ENCODE measurements around the gene C4orf50.

The C4orf50 gene

DNA sequence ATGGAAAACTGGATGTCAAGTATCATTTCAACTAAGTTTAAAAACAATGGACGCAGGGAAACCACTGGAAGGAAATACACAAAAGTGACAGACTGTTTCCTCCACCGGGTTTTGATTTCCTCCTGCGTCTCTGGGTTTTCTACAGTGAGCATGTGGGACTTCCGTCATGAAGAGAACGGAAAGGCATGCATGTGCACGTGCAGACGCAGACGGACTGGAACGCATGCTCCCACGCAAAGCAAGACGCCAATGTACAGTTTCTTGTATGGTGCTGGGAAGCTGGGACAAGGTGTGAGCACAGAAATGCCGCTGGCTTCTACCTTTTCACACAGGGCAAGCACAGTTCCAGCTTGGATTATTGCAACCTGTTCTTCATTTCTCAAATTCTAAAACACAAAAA is 30.3 kb upstream of the C4orf50 start:
- no peaks in the 10 kb centered on the region for H3K36me3 ChIP-seq
- H3K4me2 ChIP-seq, result peak overlapping the region in 9 of 11 experiments; percentile 17 to 70 (median 50); a peak in 17 of 22 replicates
- H3K27me3 ChIP-seq, result no peaks in the 10 kb centered on the region
- H3K4me3 ChIP-seq, result no peak overlapping the region
- peaks cover 0 to 43% (median 32%) of the 10 kb centered on the region in 10 experiments; a peak in 17 of 20 replicates for H3K4me1 ChIP-seq
- no peaks in the 10 kb centered on the region for H4K20me1 ChIP-seq
- H3K9me3 ChIP-seq (replicated peaks in 1 of 11), result peaks cover 0 to 10% (median 5%) of the 10 kb centered on the region in 11 experiments; a peak in 6 of 22 replicates
- TF ChIP-seq Cebpa-rat (IDR thresholded peaks at IDR 0.05), result no peak
- H3K9ac ChIP-seq, result no peak overlapping the region
- 0 out of 22 replicates have a peak overlapping the region, but pooled peaks of 3 of the 11 experiments have one; percentile 2 to 23 (median 20) for H3K27ac ChIP-seq

DNA sequence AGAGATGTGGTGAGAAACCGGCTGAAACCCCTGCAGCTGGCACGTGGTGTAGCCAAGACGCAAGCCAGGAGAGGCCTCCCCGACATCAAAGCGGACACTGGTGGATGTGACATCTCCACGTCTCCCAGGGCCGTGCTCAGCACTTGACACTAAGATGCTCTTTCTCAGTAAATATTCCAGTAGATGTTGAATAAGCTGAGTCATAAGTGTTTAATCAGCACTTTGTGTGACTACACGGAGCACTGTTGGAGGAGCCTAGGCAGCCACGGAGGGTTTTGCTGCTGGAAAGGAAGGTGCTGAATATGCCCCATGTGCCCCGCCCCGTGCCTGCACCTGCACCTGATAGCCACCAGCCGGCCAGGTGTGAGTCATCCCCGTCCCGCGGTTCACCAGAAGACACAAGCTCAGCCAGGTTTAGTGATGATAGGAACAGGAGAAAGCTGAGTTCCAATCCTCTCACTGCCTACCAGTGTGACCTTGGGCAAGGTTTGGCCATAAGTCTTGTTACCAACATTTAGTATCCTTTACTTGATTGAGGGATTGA is 29.0 kb upstream of the C4orf50 start:
- H3K36me3 ChIP-seq, result no peaks in the 10 kb centered on the region
- H3K4me2 ChIP-seq, result peak overlapping the region in 5 of 11 experiments; percentile 37 to 70 (median 51); a peak in 10 of 22 replicates
- no peak for TF ChIP-seq Cebpa-rat (IDR thresholded peaks at IDR 0.05)
- no peaks in the 10 kb centered on the region for H4K20me1 ChIP-seq
- H3K27ac ChIP-seq, result no peak overlapping the region
- no peaks in the 10 kb centered on the region for H3K27me3 ChIP-seq
- no peak overlapping the region for H3K4me3 ChIP-seq
- peaks cover 0 to 46% (median 32%) of the 10 kb centered on the region in 10 experiments; a peak in 17 of 20 replicates for H3K4me1 ChIP-seq
- no peak overlapping the region for H3K9ac ChIP-seq
- H3K9me3 ChIP-seq (replicated peaks in 1 of 11), result peaks cover 0 to 10% (median 5%) of the 10 kb centered on the region in 11 experiments; a peak in 6 of 22 replicates

DNA sequence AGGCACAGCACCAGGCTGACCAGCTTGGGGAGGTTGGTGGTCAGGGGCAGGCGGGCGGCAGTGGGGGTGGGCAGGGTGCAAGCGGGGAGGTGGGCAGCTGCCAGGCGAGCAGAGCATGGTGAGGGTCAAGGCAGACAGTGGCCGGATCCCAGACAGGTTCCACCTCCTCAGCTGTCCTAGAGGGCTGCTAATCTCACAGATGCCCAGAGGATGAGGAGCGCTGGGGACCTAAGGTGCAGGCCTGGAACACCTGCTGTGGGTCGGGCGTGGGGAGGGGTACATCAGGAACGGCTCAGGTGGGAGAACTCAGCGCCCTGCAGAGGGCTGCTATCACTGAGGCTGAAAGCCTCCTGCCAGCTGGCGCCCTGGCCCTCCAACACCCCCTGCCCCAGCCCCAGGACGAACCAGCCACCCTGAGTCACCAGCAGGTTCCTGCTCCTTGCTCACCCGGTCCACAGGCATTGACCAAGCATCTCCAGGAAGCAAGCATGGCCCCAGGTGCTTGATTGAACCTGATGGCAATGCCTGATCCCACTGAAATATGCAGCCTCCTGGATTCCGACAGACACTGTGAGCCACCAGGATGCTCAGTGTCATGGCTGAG is 28.4 kb upstream of the C4orf50 start:
- Histone ChIP-seq H3K4me2 (peak overlapping the region in 5 of 11 experiments; percentile 37 to 70 (median 51); a peak in 5 of 22 replicates), H4K20me1 (no peaks in the 10 kb centered on the region), H3K36me3 (no peaks in the 10 kb centered on the region), H3K4me1 (peaks cover 0 to 48% (median 32%) of the 10 kb centered on the region in 10 experiments; a peak in 17 of 20 replicates), H3K4me3 (no peak overlapping the region), H3K27me3 (no peaks in the 10 kb centered on the region), H3K9ac (no peak overlapping the region), H3K9me3 (replicated peaks in 1 of 11) (peaks cover 0 to 10% (median 5%) of the 10 kb centered on the region in 11 experiments; a peak in 6 of 22 replicates), H3K27ac (no peak overlapping the region)
- TF ChIP-seq Cebpa-rat (IDR thresholded peaks at IDR 0.05), result no peak

DNA sequence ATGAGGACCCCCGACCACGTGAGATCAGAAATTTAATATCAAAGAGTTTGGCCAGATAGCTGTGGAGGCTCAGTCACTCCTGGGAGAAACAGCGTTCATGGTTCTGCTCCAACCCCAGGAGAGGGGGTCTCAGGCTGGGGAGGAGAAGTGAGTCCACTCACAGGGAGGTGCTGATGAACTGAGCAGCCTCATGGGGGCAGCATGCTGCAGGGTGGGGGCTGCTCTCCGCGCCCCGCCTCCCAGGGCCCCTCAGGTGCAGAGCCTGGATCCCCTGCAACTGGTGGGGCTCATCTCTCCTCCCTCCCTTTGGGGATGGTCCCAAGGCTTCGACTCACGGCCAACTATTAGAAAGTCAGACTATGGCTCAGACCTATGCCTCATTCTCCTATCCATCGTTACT is 26.6 kb upstream of the C4orf50 start:
- no peaks in the 10 kb centered on the region for H4K20me1 ChIP-seq
- no peak for TF ChIP-seq Cebpa-rat (IDR thresholded peaks at IDR 0.05)
- H3K27me3 ChIP-seq, result no peaks in the 10 kb centered on the region
- no peak overlapping the region for H3K27ac ChIP-seq
- H3K9ac ChIP-seq, result no peak overlapping the region
- peaks cover 0 to 58% (median 36%) of the 10 kb centered on the region in 10 experiments; a peak in 17 of 20 replicates for H3K4me1 ChIP-seq
- no peak overlapping the region for H3K4me3 ChIP-seq
- H3K9me3 ChIP-seq (replicated peaks in 1 of 11), result peaks cover 0 to 8% (median 5%) of the 10 kb centered on the region in 11 experiments; a peak in 6 of 22 replicates
- peak overlapping the region in 6 of 11 experiments; percentile 32 to 69 (median 50); a peak in 8 of 22 replicates for H3K4me2 ChIP-seq
- no peaks in the 10 kb centered on the region for H3K36me3 ChIP-seq

DNA sequence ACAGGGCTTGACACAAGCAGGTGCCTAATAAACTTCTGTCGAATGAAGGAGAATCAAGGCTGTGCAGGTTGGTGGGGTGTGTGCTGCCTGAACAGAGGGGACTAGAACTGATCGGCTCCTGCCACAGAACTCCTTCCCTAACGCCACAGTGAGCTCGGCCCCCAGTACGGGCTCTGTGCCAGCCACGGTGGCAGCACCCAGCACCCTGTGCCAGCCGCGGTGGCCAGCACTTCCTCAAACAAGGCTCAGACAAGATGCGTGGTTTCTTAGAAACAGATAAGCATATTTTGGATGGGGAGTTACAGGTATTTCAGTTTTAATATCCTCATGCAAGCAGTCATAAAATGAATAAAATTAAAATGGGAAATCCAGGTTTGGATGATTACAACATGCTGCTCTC is 26.0 kb upstream of the C4orf50 start:
- Histone ChIP-seq H4K20me1 (no peaks in the 10 kb centered on the region), H3K9ac (no peak overlapping the region), H3K4me1 (peaks cover 0 to 60% (median 36%) of the 10 kb centered on the region in 10 experiments; a peak in 17 of 20 replicates), H3K4me2 (peak overlapping the region; percentile 16 to 69 (median 45); a peak in 20 of 22 replicates), H3K4me3 (no peak overlapping the region), H3K9me3 (replicated peaks in 1 of 11) (peaks cover 0 to 5% (median 2%) of the 10 kb centered on the region in 11 experiments; a peak in 4 of 22 replicates), H3K36me3 (no peaks in the 10 kb centered on the region), H3K27me3 (no peaks in the 10 kb centered on the region), H3K27ac (no peak overlapping the region)
- TF ChIP-seq Cebpa-rat (IDR thresholded peaks at IDR 0.05), result no peak

DNA sequence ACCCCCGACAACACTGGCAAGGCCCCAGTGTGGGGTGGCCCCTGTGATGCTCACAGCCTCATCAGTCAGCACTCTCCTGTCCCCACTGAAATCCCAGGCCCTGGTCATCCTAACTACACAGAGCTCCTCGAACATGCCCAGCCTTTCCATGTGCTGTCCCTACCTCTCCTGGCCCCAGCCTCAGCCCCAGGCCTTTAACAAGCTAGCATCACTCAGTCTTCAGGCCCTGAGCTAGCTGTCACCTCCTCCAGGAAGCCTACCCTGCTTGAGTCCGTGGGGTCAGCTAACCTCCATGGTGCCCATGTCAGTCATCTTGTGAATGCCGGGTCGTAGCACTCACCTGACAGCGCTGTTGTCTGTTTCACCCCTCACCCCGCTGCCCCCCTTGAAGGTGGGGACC is 25.6 kb upstream of the C4orf50 start:
- Histone ChIP-seq H3K4me2 (peak overlapping the region; percentile 16 to 69 (median 45); a peak in 20 of 22 replicates), H3K4me1 (peaks cover 0 to 60% (median 36%) of the 10 kb centered on the region in 10 experiments; a peak in 17 of 20 replicates), H4K20me1 (no peaks in the 10 kb centered on the region), H3K4me3 (no peak overlapping the region), H3K9ac (no peak overlapping the region), H3K27me3 (no peaks in the 10 kb centered on the region), H3K9me3 (replicated peaks in 1 of 11) (0 out of 22 replicates have a peak, but pooled peaks cover 0 to under 1% (median 0%) of the 10 kb centered on the region in 11 experiments), H3K27ac (no peak overlapping the region), H3K36me3 (no peaks in the 10 kb centered on the region)
- TF ChIP-seq Cebpa-rat (IDR thresholded peaks at IDR 0.05), result no peak

DNA sequence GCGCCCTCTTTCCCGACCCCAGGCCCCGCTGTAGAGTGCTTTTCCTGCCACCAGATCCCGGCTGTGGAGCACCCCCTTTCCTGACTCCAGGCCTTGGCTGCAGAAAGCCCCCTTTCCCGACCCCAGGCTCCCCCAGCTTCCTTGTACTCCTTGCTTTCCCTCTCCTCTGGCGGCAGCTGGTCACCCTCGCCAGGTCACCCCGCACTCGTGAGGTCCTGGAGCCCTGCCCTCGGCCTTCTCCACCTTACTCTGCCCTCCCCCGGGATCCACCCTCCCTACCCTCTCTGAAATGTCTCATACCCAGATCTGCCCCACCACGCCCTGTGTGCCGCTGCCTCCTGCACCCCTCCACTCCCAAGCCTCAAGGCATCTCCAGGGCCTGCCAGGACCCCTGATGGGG is 25.0 kb upstream of the C4orf50 start:
- Histone ChIP-seq H3K4me3 (no peak overlapping the region), H3K27ac (no peak overlapping the region), H4K20me1 (no peaks in the 10 kb centered on the region), H3K27me3 (no peaks in the 10 kb centered on the region), H3K4me1 (peaks cover 0 to 60% (median 36%) of the 10 kb centered on the region in 10 experiments; a peak in 17 of 20 replicates), H3K9me3 (replicated peaks in 1 of 11) (no peaks in the 10 kb centered on the region), H3K4me2 (no peak overlapping the region), H3K36me3 (no peaks in the 10 kb centered on the region), H3K9ac (no peak overlapping the region)
- TF ChIP-seq Cebpa-rat (IDR thresholded peaks at IDR 0.05), result no peak

DNA sequence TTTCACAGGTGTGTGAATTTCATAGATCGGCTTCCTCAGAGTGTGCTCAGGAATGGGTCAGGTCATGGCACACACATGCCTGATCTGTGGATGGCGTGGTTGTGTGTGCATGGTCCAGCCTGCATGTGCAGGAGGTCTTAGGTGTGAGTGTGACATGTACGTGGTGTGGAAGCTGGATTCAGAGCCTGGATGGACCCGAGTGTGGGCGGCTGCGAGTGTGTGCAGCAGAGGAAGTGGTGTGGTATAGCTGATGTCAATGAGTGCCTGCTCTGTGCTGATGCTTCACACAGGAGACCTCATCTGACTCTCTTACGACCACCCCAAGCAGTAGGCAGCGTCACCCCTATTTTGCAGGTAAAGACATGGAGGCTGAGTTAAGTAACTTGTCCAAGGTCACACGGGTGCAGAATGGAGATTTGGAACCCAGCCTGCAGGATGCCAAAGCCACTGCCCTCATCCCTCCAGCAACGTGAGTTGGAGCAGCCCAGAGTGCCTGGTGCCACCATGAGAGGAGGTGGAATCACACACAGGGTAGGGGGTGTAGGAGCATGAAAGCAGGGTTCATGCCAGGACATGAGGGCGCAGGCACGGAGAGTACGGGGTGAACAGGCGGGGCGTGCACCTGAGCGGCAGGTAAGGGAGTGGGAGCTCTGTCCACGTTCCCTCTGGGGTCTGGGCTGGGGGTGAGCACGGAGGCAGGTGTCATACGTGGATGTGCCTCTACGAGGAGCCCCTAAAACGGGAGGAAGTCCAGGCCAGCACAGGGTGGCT is 24.2 kb upstream of the C4orf50 start:
- no peaks in the 10 kb centered on the region for H3K36me3 ChIP-seq
- H3K4me2 ChIP-seq, result no peak overlapping the region
- no peaks in the 10 kb centered on the region for H3K9me3 ChIP-seq (replicated peaks in 1 of 11)
- no peak overlapping the region for H3K9ac ChIP-seq
- TF ChIP-seq Cebpa-rat (IDR thresholded peaks at IDR 0.05), result no peak
- H3K4me3 ChIP-seq, result no peak overlapping the region
- H3K27ac ChIP-seq, result no peak overlapping the region
- H3K27me3 ChIP-seq, result no peaks in the 10 kb centered on the region
- no peaks in the 10 kb centered on the region for H4K20me1 ChIP-seq
- peaks cover 0 to 54% (median 31%) of the 10 kb centered on the region in 10 experiments; a peak in 17 of 20 replicates for H3K4me1 ChIP-seq

DNA sequence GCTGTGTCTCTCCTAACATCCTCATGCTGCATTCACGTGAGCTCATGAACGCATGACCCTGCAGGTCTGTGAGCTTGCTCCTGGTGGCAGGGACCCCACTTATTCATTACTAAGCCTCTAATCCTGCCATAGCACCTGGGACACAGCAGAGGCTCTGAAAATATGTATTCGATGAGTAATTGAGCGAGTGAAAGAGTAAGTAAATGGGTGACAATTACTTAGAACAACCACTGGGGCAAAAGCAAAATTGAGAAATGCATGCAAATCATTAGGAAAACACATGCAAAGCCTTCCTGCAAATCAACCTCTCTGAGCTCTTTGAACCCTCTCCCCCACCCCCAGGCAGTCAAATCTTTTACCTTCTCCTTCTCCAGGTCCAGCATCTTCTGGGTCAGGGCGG is 23.6 kb upstream of the C4orf50 start:
- H3K36me3 ChIP-seq, result no peaks in the 10 kb centered on the region
- no peaks in the 10 kb centered on the region for H3K9me3 ChIP-seq (replicated peaks in 1 of 11)
- H3K4me2 ChIP-seq, result no peak overlapping the region
- H3K27me3 ChIP-seq, result no peaks in the 10 kb centered on the region
- H3K27ac ChIP-seq, result no peak overlapping the region
- H3K4me1 ChIP-seq, result peaks cover 0 to 47% (median 26%) of the 10 kb centered on the region in 10 experiments; a peak in 17 of 20 replicates
- H3K4me3 ChIP-seq, result no peak overlapping the region
- no peak overlapping the region for H3K9ac ChIP-seq
- TF ChIP-seq Cebpa-rat (IDR thresholded peaks at IDR 0.05), result no peak
- no peaks in the 10 kb centered on the region for H4K20me1 ChIP-seq

All from BLaER1 treated with 17β-estradiol and CSF1 and Interleukin-3, amounts not matched to agents 10 nM and 100 nM (cell line).